H9 (cell line): Measurements from ENCODE around the gene TMTC2. TPM values are rescaled to one million over a fixed set of nuclear protein-coding genes. Genes with fewer than 3 reads are reported as not detected.

Experiments
- DNase-seq: peaks from one replicate; pipeline ENCODE4 v3.0.0-alpha.2; 2017
- H2AFZ ChIP-seq: one replicate; pipeline ENCODE4 v1.6.1; 2013; ENCODE audit warnings: mild to moderate bottlenecking, low read length, control low read depth, moderate library complexity
- H2AK5ac ChIP-seq: 2 replicates; pipeline ENCODE4 v1.6.1; 2013; ENCODE audit warnings: low read length, control low read depth, mixed read lengths; ENCODE audit not compliant: insufficient read length
- H2BK120ac ChIP-seq: one replicate; pipeline ENCODE4 v1.6.1; 2013; ENCODE audit warnings: low read depth, mild to moderate bottlenecking, low read length, control low read depth, inconsistent platforms; ENCODE audit not compliant: poor library complexity, severe bottlenecking
- H2BK12ac ChIP-seq: 2 replicates; pipeline ENCODE4 v1.6.1; 2013; ENCODE audit warnings: low read length, control low read depth, mixed read lengths, low read depth; ENCODE audit not compliant: insufficient read length
- H2BK15ac ChIP-seq: 2 replicates; pipeline ENCODE4 v1.6.1; 2013; ENCODE audit warnings: low read depth, low read length, control low read depth
- H2BK20ac ChIP-seq: one replicate; pipeline ENCODE4 v1.6.1; 2013; ENCODE audit warnings: low read depth, mild to moderate bottlenecking, low read length, control low read depth, inconsistent platforms; ENCODE audit not compliant: poor library complexity, severe bottlenecking
- H2BK5ac ChIP-seq: 2 replicates; pipeline ENCODE4 v1.6.1; 2013; ENCODE audit warnings: low read length, control low read depth, mixed read lengths; ENCODE audit not compliant: insufficient read length
- H3K14ac ChIP-seq: 2 replicates; pipeline ENCODE4 v1.6.1; 2013; ENCODE audit warnings: low read length, control low read depth; ENCODE audit not compliant: insufficient read depth
- H3K18ac ChIP-seq: 2 replicates; pipeline ENCODE4 v1.6.1; 2013; ENCODE audit warnings: low read depth, mild to moderate bottlenecking, mixed read lengths, low read length, control low read depth; ENCODE audit not compliant: insufficient read length
- H3K23ac ChIP-seq: 2 replicates; pipeline ENCODE4 v1.6.1; 2013; ENCODE audit warnings: low read length, control low read depth, mixed read lengths, low read depth; ENCODE audit not compliant: insufficient read length
- H3K23me2 ChIP-seq: 2 replicates; pipeline ENCODE4 v1.6.1; 2013; ENCODE audit warnings: low read depth, mild to moderate bottlenecking, mixed read lengths, low read length, control low read depth; ENCODE audit not compliant: insufficient read length, poor library complexity, severe bottlenecking
- H3K27ac ChIP-seq: 2 replicates; pipeline ENCODE4 v1.5.1; 2013; ENCODE audit warnings: low read length, control low read depth, mixed read lengths, low read depth; ENCODE audit not compliant: insufficient read length
- H3K27me3 ChIP-seq: 2 replicates; pipeline ENCODE4 v1.6.1; 2013; ENCODE audit warnings: low read length, control low read depth, inconsistent platforms; ENCODE audit not compliant: insufficient read depth
- H3K4ac ChIP-seq: 2 replicates; pipeline ENCODE4 v1.6.1; 2013; ENCODE audit warnings: low read depth, mild to moderate bottlenecking, control low read depth, inconsistent platforms, low read length, moderate library complexity
- H3K4me1 ChIP-seq: 2 replicates; pipeline ENCODE4 v1.6.1; 2013; ENCODE audit warnings: low read length, control low read depth, inconsistent platforms; ENCODE audit not compliant: insufficient read depth
- H3K4me2 ChIP-seq: 2 replicates; pipeline ENCODE4 v1.6.1; 2013; ENCODE audit warnings: low read length, control low read depth, mixed read lengths; ENCODE audit not compliant: insufficient read length, insufficient read depth
- H3K56ac ChIP-seq: 2 replicates; pipeline ENCODE4 v1.6.1; 2013; ENCODE audit warnings: low read depth, mild to moderate bottlenecking, mixed read lengths, low read length, control low read depth; ENCODE audit not compliant: insufficient read length
- H3K79me1 ChIP-seq: 2 replicates; pipeline ENCODE4 v1.6.1; 2013; ENCODE audit warnings: low read depth, mild to moderate bottlenecking, moderate library complexity, low read length, control low read depth, inconsistent platforms; ENCODE audit not compliant: insufficient read depth, poor library complexity, severe bottlenecking
- H3K79me2 ChIP-seq: 2 replicates; pipeline ENCODE4 v1.6.1; 2013; ENCODE audit warnings: low read length, control low read depth, inconsistent platforms; ENCODE audit not compliant: insufficient read depth
- H3K9ac ChIP-seq: 2 replicates; pipeline ENCODE4 v1.6.1; 2013; ENCODE audit warnings: low read length, control low read depth, mixed read lengths; ENCODE audit not compliant: insufficient read length; ENCODE audit errors: extremely low read depth
- H3K9me3 ChIP-seq: one replicate; pipeline ENCODE4 v1.6.1; 2013; ENCODE audit warnings: low read depth, low read length, inconsistent platforms; ENCODE audit not compliant: control insufficient read depth
- H3T11ph ChIP-seq: one replicate; pipeline ENCODE4 v1.6.1; 2013; ENCODE audit warnings: mild to moderate bottlenecking, low read length, control low read depth, inconsistent platforms
- H4K20me1 ChIP-seq: one replicate; pipeline ENCODE4 v1.6.1; 2013; ENCODE audit not compliant: control insufficient read depth, insufficient read length, insufficient read depth
- H4K5ac ChIP-seq: 2 replicates; pipeline ENCODE4 v1.6.1; 2013; ENCODE audit warnings: low read depth, mild to moderate bottlenecking, mixed read lengths, low read length, control low read depth; ENCODE audit not compliant: insufficient read length
- H4K8ac ChIP-seq: replicated peaks from 2 replicates; pipeline ENCODE4 v1.6.1; 2013; ENCODE audit warnings: low read length, control low read depth, mixed read lengths, low read depth; ENCODE audit not compliant: insufficient read length
- H4K91ac ChIP-seq: 2 replicates; pipeline ENCODE4 v1.6.1; 2013; ENCODE audit warnings: low read depth, mild to moderate bottlenecking, moderate library complexity, mixed read lengths, low read length, control low read depth; ENCODE audit not compliant: insufficient read length
- H3K27ac Mint-ChIP-seq, 3 experiments: 2 replicates in 2 of 3; 3 replicates in 1 of 3; pipeline ENCODE4 v1.8.0; 2020 to 2021; ENCODE audit warnings: mixed read lengths in 3 of 3, mild to moderate bottlenecking in 1 of 3, moderate library complexity in 1 of 3
- H3K27me3 Mint-ChIP-seq: 2 replicates; pipeline ENCODE4 v1.8.0; 2021; ENCODE audit warnings: low read depth, mild to moderate bottlenecking, moderate library complexity, mixed read lengths
- H3K36me3 Mint-ChIP-seq, 3 experiments: 2 replicates in 2 of 3; 3 replicates in 1 of 3; pipeline ENCODE4 v1.8.0; 2020 to 2021; ENCODE audit warnings: low read depth in 3 of 3, mixed read lengths in 3 of 3; ENCODE audit not compliant: insufficient read depth in 1 of 3
- H3K4me1 Mint-ChIP-seq, 2 experiments: 2 replicates each; pipeline ENCODE4 v1.8.0; 2020; ENCODE audit warnings: mixed read lengths in 2 of 2
- H3K4me3 Mint-ChIP-seq, 2 experiments: 2 replicates in 1 of 2; 3 replicates in 1 of 2; pipeline ENCODE4 v1.8.0; 2020 to 2021; ENCODE audit warnings: mild to moderate bottlenecking in 2 of 2, mixed read lengths in 2 of 2, moderate library complexity in 1 of 2
- H3K9me3 Mint-ChIP-seq, 2 experiments: 2 replicates in 1 of 2; 3 replicates in 1 of 2; pipeline ENCODE4 v1.8.0; 2020; ENCODE audit warnings: mild to moderate bottlenecking in 2 of 2, mixed read lengths in 2 of 2, moderate library complexity in 1 of 2
- CTCF ChIP-seq: fragments of 200-600 bp; sonication (generic); conservative IDR thresholded peaks from 3 replicates; pipeline ENCODE4 v1.8.0; 2021; ENCODE audit warnings: antibody characterized with exemption, mild to moderate bottlenecking
- WGBS: extraction: QIAGEN DNeasy Blood & Tissue Kit; methylation state at CpG from one replicate; pipeline ENCODE4 v1.1.7; 2013; ENCODE audit warnings: missing lambda C conversion rate, low lambda C conversion rate, mixed read lengths; ENCODE audit not compliant: insufficient read length; ENCODE audit errors: extremely low coverage; 5-methylcytosine and 5-hydroxymethylcytosine counted together
- total RNA-seq: library from RNA; stranded (reverse); gene quantifications from 2 replicates; pipeline ENCODE4 v1.2.1, GENCODE V29; 2021

TMTC2 gene
- total RNA-seq, 1 experiment from 2014 or later: 3.1 TPM

DNA sequence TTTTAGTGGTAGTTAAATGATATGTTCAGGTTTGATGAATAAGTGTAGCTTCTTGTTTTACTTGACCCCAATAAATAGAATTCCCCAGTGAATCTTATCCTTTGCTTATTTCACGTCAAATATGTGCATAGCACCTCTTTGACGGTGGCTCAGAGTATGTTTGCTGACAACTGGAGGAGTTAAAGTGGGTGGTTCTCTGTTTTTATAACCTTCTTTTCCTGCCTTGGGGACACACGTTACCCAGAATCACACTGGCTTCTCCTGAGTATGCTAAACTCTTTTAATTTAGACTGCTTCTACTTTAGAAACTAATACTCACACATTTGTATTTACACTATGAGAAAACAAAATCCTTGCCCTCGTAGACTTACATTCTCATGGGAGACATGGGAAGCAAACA, 62.3 kb downstream of the TMTC2 start:
- Histone ChIP-seq H2BK15ac (no peak overlapping the region), H3K27ac (no peak overlapping the region), H3T11ph (no peak overlapping the region), H3K9ac (no peak overlapping the region), H3K4ac (no peak overlapping the region), H4K91ac (no peak overlapping the region), H3K23me2 (no peaks in the 10 kb centered on the region), H3K79me1 (no peaks in the 10 kb centered on the region), H3K4me2 (no peak overlapping the region), H4K8ac (no peak overlapping the region), H3K14ac (no peak overlapping the region), H4K5ac (no peak overlapping the region), H3K18ac (no peak overlapping the region), H2AK5ac (no peak overlapping the region), H2BK5ac (no peak overlapping the region), H3K4me1 (no peaks in the 10 kb centered on the region), H3K79me2 (no peaks in the 10 kb centered on the region), H3K23ac (no peak overlapping the region), H3K9me3 (no peaks in the 10 kb centered on the region), H3K27me3 (no peaks in the 10 kb centered on the region), H3K56ac (no peak overlapping the region), H2BK12ac (no peak overlapping the region), H2AFZ (no peak overlapping the region), H4K20me1 (no peaks in the 10 kb centered on the region), H2BK20ac (no peak overlapping the region), H2BK120ac (no peak overlapping the region)
- H3K36me3 Mint-ChIP-seq: peaks cover 0 to 4% (median 0%) of the 10 kb centered on the region in 3 experiments; a peak in 2 of 7 replicates
- H3K4me1 Mint-ChIP-seq: peaks cover 4 to 12% of the 10 kb centered on the region in 2 experiments; a peak in 2 of 4 replicates
- no peak overlapping the region for H3K27ac Mint-ChIP-seq
- no peak for DNase-seq
- no peaks in the 10 kb centered on the region for H3K9me3 Mint-ChIP-seq
- no peak overlapping the region for H3K4me3 Mint-ChIP-seq
- TF ChIP-seq CTCF: no peak
- H3K27me3 Mint-ChIP-seq: no peaks in the 10 kb centered on the region
- no CpG with 5 or more reads among the region's 4 CpGs for WGBS
